ENCODE measurements around the gene ADAM19.

The ADAM19 gene

DNA sequence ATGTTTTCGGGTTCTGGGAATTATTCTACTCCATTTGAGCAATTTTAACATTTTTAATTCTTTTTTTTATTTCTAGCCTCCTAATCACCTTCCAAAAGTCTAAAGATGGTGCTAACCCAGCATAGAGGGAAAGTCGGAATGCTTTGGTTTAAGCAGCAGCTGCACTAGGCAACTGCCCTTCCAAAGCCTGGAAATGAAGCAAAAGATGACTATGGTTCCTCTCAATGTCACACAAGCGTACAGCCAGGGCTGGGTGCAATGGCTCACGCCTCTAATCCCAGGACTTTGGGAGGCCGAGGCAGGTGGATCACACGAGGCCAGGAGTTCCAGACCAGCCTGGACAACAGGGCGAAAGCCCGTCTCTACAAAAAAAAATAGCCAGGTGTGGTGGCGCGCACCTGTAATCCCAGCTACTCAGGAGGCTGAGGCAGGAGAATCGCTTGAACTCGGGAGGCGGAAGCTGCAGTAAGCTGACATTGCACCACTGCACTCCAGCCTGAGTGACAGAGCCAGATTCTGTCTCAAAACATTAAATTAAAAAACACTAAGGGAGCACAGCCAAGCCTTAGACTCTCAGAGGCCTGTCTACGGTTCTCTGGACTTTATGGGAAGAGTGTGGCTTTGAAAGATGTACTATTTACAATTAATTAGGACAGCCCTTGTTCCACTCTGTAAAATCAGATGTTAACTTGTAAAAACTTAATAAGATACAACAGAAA is 33.1 kb downstream of the ADAM19 start:
- in situ Hi-C loops (cut with HindIII; ENCODE audit: low sequenced_read_pairs), result no loop called here

DNA sequence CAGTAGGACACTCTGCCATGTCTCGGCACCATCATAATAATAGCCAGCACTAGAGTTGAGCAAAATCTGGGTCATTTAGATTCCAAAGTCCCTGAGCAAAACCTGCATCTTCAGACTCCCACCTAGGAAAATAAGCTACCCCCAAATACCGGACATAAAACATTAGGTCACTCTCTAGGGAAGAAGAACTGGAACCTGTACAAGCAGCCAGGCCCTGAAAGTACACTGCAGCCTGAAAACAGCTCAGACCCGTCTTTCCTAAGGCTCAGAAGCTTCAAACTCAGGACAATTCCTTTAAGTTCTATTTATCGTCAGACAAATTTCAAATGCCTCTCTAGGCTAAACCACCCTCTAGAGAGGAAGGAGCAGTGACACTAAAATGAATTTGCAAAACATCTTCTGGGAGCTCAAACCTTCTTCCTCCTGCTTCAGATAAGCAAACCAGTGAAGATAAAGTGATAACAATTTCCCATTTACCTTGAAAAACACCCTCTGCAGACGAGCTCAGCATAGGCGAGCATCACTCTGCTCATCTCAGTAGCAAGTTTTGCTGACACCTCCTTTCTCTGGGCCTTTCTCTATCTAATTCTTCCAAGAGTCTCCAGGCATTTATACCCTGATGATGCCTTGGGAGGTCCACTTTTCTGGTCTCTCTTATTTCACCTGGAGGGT is 34.0 kb downstream of the ADAM19 start:
- in situ Hi-C loops (cut with HindIII; ENCODE audit: low sequenced_read_pairs), result no loop called here

DNA sequence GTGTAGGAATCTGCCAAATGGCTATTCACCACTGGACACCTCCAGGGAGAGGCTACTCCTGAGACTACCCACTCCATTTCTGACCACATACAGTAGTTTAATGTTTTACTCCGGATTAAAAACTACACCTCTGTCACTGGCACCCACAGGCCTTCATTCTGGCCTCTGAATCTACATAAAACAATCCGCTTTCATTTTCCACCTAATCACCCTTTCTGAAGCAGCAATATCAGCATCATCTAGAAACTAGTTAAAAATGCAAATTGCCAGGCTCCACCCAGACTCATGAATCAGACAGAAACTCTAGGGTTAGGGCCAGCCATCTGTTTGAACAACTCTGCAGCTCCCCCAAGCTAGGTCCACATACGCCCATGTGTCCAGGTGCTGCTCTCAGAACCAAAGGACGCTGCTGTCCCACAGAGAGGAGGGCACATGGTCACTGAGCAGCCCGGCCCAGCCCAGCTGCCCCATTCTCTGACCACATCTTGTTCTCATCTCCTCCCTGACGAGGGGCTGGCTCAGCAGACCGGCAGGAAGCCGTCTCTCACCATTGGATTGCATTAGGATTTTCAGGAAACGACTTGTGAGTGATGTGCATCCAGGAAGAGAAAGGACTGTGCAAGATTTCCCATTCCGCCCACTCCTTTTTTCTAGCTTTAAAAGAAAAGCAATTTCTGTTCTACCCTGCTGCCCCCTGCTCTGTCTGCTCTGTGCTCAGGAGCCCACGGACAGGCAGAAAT is 34.7 kb downstream of the ADAM19 start:
- in situ Hi-C loops (cut with HindIII; ENCODE audit: low sequenced_read_pairs), result no loop called here

DNA sequence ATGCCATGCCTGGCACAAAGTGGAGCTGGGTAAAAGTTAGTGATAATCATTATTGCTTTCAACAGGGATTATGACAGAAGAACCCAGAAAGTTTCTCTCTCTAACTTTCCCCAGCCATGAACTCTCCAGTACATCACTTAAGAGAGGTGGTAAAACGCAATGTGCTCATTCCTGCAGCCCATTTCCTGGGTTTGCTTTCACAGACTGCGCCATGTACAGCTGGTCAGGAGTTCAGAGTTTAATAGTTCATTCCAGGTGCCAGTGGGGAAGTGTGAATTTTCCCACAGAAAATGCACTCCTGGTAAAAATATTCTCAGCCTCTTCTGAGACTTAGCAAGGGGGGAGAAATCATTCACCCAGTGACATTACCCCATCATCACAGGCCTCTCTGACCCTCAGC is 35.5 kb downstream of the ADAM19 start:
- in situ Hi-C loops (cut with HindIII; ENCODE audit: low sequenced_read_pairs), result no loop called here

DNA sequence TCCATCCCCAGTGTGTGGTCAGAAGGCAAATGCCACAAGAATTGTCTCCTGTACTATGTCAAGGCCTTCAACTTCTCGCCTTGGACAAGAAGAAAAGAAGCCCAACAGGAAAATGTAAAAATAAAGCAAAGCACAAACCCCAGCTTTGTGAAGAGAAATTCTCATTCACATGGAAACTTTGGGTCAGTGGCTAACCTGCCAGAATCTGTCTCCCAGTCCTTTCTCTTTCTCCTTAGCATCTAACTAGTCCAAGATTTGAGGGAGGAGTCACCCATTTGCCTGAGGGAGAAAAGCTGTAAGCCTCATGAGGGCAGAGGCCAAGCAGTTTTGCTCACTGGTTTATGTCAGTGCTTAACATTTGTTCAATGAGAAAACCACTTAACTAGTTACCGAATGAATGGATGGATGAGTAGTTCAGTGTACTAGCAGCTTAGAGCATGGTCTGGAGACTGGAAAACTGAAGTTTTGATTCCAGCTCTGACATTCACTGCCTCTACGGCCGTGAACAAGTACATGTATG is 36.0 kb downstream of the ADAM19 start:
- in situ Hi-C loops (cut with HindIII; ENCODE audit: low sequenced_read_pairs), result no loop called here

DNA sequence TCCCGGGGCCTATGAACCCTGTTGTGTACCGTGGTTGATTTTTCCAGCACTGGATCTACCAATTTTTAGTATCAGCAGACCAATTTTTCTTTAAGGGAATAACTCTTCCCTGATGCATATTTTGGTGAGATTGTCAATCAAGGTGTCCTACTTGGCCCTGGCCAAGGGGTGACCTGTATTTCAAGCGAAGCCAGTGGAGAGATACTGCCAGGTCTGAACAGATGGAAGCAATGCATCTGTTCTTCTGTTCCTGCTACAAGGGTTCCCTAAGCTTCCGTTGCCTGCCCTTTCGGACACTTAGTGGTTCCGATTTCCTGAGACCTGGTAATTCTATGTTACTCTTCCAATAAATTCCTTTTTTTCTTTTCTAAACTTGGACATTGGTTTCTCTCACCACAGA is 37.3 kb downstream of the ADAM19 start:
- in situ Hi-C loops (cut with HindIII; ENCODE audit: low sequenced_read_pairs), result no loop called here

DNA sequence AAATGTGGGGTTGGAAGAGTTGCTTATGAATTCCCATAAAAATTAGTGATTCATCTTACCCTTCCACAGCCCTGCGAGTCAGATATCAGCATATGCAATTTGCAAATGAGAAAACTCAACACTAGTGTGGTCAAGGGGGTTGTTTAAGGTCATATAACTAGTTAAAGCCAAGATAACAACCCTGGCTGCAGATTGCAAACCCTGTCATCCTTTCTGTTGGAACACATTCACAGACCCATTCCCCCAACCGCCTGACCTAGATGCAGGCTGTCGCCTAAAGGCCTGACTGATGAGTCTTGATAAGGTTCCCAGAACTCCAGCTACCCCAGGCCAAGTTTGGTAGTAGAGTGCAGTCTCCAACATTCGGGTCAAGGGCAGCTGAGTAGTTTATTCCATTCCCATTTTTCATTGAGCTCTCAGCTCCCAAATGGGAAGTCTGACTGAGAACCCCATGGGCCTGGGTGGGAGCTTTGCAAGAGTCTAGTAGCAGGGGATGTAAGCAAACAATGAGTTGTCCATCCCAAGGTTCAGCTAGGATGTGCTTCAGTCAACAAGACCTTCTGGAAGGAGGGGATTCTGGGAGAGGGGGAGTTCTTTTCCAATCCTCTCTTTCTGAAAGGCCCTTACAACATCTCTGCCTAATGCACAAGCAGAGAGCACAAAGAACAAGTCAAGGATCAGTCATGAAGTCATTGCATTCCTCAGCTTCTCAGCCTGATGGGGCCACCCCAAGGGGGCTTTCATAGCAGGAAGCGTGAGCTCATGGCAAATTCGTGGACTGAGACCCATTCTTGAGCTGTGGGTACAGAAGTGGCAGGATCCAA is 40.3 kb downstream of the ADAM19 start:
- in situ Hi-C loops (cut with HindIII; ENCODE audit: low sequenced_read_pairs), result no loop called here

DNA sequence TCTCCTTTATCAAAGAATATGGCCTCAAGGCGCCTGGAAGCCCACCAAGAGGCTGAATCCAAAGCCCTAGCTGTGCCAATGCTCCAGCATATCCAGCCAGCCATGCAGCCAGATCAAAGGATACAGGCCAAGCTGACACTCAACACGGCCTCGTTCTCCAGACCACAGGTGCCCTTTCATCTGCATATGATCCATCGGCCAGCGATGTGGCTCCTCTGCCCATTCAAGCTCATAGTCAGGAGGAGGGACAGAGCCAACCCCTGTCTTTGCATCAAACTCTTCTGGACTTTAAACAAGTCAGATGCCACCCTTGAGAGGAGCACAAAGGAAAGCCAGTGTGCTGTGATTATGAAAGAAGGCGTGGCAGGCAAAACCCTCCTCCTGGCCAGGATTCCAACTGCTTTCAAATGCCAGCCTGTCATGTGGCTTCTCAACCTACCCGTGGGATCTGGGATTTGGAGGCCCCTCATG is 42.5 kb downstream of the ADAM19 start:
- in situ Hi-C loops (cut with HindIII; ENCODE audit: low sequenced_read_pairs), result no loop called here

DNA sequence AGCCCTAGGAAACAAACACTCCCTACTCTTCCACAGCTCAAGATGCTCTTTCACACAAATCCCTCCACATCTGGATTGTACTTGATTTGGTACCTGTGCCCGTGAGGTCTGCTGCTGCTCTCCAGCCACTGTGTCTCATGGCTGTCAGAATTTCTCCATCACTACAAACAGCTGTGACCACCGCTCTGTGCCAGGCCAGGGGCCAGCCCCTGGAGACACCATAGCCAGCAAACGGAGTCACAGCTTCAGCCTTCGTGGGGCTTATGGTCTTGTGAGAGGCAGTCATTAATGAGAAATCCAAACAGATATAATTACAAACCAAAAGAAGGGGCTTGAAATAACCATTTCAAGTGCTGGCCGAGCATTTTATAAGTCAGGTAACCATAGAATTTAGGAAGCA is 43.6 kb downstream of the ADAM19 start:
- in situ Hi-C loops (cut with HindIII; ENCODE audit: low sequenced_read_pairs), result no loop called here

DNA sequence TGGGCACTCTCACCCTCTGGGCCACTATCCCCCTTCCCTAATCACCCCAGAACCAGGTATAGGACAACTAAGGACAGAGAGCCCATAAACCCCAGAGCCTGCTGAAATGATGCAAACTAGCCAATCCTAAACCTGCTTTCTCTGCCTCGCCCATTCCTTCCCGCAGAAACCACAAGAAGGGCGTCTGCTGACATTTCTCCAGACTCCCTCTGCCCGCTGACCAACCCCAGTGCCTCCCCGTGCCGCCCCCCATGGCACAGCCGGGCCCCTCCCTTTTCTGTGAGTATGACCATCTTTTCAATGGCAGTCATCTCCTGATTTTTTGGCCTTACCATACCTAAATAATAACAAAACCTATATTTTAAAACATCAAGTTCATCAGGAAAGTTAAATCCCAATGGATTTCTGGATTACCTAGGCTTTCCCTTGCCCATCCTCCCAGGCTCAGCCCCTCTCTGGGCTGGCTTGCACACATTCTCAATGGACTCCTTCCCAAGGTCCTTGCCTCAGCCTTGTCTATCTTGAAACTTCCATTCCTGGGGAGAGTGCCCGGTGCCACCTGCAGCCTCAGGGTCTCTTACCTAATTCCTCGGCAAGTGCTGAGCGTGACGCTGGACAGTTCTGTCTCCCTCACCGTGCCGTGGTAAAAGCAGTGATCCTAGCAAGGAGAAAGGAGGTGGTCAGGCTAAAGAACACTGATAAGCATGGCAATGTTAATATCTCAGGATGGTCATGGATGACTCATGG is 45.2 kb downstream of the ADAM19 start:
- in situ Hi-C loops (cut with HindIII; ENCODE audit: low sequenced_read_pairs), result no loop called here

DNA sequence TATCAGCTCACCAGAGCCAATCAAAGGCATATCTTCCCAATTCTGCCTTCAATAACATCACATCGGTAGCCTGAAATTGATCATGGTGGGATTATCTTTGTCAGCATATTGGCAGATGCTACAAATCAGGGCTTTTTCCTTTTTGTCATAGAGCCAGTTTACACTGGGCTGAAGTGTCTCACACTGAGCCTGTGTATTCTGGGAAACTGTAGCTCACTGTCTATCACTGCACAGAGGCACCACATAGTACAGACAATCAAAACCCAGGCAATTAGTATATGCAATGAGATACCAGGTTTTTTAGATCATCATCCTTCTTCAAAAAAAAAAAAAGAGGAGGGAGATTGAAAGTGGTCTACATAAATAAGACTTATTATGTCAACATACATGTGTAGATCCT is 46.6 kb downstream of the ADAM19 start:
- in situ Hi-C loops (cut with HindIII; ENCODE audit: low sequenced_read_pairs), result no loop called here

DNA sequence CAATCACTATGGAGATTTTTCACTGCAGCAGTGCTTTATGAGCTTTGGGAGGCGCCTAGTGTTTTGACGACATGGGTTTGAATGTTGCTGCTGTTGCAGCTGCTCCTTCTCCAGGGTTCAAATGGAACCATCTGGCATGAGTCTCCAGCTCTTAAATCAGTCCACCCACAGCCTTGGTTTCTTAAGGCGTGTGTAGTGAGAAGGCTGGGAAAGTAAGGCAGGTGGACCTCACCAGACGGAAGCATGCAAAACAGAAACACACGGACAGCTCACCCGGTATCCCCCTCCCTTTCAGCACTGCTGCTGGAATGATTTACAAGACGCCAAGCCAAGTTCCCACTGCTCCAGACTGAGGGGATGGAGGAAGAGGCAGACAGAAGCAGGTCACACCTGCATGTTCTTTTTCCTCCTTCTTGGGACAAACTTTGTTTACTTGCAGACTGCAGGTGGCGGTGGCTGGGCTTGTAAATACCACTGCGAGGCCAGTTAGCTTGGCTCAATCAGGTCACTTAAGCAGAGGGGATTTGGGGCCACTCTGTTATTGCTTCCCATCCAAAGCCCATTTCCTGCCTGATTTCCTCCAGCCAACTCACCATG is 47.4 kb downstream of the ADAM19 start:
- in situ Hi-C loops (cut with HindIII; ENCODE audit: low sequenced_read_pairs), result no loop called here

DNA sequence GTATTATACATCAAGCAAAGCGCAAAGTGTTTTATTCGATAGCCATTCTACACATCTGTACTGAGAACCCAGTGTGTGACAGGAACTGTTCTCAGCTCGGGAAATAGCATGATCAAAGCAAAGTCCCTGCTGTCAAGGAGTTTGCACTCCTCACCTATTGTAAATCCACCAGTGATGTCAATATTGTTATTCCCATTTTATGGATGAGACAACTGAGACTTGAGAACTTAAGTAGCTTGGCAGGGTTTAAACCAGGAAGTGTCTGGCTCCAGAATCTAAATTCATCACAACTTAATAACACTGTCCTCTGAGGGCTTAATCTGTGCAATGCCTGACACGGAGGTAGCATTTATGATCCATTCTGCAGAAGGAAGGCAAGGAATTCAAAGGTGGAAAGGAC is 50.7 kb downstream of the ADAM19 start:
- in situ Hi-C loops (cut with HindIII; ENCODE audit: low sequenced_read_pairs), result no loop called here

DNA sequence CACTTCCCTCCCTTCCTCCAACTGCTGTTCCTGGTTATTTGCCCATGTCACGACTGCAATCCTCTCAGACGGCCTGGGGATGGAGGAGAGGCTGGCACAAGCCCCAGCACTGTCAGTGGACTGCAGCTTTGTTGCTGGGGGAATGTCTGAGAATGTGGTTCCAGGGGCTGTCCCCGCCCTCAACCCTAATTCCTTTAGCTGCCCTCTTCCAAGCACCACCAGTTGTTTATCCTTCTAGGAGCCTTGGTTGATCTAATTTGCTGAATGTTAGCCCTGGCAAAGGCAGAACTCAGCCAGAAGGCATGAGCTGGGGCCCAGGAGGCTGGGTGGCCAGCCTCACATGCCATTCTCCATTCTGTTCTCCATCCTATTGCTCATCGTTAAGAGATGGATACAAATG is 51.6 kb downstream of the ADAM19 start:
- in situ Hi-C loops (cut with HindIII; ENCODE audit: low sequenced_read_pairs), result no loop called here

DNA sequence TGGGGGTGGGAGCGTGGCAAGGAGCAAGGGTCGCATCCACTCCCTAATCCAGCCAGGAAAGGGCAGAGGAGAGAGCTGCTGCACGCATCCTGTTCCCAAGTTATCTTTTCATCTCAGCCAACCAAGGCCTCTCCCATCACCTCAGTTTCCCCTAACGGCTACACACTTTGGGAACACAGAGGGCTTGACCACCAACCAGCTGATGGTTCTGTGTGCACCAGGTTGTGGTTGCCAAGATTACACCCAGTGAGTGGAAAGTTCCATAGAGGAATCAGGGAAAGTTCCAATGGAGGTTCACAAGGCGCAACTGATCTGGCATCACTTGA is 53.9 kb downstream of the ADAM19 start:
- in situ Hi-C loops (cut with HindIII; ENCODE audit: low sequenced_read_pairs), result no loop called here

DNA sequence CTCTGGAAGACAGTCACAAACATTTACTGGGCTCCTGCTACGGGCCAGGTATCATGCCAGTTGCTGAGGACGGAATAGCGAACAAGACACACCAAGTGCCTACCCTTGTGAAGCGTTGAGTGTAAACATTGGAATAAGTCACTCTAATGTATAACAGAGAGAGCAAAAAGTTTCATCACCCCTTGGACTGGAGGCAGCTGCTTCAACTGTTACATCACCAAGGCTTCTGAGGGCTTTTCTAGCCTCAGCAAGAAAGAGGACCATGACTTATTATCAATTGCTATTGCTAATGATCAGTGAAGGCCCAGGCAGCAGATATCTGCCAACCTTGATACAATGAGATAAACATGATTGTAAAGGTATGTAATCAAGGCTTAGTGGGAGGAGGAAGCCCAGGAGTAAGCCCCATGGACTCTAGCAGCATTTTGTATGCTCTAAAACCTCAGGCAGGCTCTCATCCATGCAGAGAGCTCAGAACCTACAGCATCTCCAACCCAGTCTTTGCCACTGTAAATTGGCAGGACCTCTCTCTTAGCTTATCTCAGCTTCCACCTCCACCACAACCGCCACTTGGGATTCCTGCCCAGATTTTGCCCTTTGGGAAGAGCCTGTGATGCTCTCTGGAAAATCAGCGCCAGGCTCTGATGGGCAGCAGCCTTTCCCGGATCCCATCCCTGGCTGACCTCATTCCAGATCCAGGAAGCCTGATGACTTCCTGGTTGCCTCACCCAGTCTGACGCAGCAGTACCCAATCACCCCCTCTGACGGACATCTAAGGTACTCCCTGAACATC is 54.5 kb downstream of the ADAM19 start:
- in situ Hi-C loops (cut with HindIII; ENCODE audit: low sequenced_read_pairs), result no loop called here

DNA sequence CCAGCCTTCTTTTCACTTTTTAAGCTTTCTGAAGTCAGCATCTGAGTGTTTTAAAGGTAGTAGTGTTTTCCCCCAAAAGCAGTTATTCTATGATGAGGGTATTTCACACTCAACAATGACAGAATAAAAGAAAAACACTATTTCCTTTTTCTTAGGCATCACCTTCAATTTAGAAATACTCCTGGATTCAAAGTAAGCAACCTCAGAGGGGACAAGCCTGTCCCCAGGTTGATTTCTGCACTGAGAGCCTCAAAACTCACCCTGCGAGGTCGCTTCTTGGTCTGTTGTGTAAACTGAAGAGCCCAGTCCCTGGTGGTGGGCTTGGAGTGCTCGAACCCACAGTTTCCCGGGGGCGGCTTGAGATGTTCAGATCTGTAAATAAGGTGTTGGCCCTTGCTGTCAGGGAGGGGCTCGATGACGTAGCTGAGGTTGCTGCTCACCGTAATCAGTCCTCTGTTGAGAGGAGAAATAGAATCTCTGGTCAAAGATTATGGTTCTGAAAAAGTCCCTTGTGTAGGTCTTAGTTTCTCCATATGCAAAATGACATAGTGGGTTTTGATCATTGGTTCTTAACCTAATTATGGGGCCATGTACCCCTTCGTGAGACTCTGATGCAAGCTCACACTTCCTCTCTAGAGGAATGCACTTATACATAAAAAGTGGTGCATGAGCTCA is 55.9 kb downstream of the ADAM19 start:
- in situ Hi-C loops (cut with HindIII; ENCODE audit: low sequenced_read_pairs), result no loop called here

DNA sequence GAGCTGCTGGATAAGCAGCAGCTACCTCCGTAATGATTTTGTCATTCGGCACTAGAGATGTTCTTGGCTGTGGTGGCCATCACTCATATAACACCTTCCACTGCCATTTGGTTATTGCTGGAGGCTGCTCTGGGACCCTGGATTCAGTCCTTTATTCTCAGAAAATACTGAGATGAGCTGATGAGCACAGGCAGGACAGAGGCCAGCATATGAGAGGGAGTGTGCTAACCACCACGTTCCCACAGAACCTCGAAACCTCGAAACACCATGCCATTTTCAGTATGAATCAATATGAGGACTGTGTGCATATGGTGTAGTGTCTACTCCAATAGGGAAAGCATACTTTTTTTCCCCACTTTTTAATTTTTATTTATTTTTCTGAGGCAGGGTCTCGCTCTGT is 56.6 kb downstream of the ADAM19 start:
- in situ Hi-C loops (cut with HindIII; ENCODE audit: low sequenced_read_pairs), result no loop called here

Measured in DLD1 (cell line).